Cardiac muscle cell (in vitro differentiated cells and primary cell): ENCODE measurements around the gene NSD1. TPM values are rescaled to one million over a fixed set of nuclear protein-coding genes. Genes with fewer than 3 reads are reported as not detected.
"Not testable (repeated sequence)": the region's sequence is repeated elsewhere in the genome, so short reads cannot be mapped to it uniquely, and the experiment has no call there.

Experiments used
- DNase-seq, 2 donors: peaks; one replicate each; pipeline versions ENCODE4 v3.0.0 to v3.0.0-alpha.2; 2010 to 2017; ENCODE audit warnings: low read depth in 1 of 2, low spot score in 1 of 2
- H3K27ac ChIP-seq: fragments of 200-600 bp; sonication (generic); 2 replicates; pipeline ENCODE4 v1.5.1; 2016
- H3K27me3 ChIP-seq: fragments of 200-600 bp; sonication (generic); 2 replicates; pipeline ENCODE4 v1.6.0; 2016; ENCODE audit warnings: control low read depth
- H3K36me3 ChIP-seq: fragments of 200-600 bp; sonication (generic); 2 replicates; pipeline ENCODE4 v1.5.1; 2016; ENCODE audit warnings: control low read depth
- H3K4me1 ChIP-seq: fragments of 200-600 bp; sonication (generic); 2 replicates; pipeline ENCODE4 v1.8.1; 2017; ENCODE audit warnings: low read depth, mild to moderate bottlenecking, mixed run types
- H3K4me3 ChIP-seq: fragments of 200-600 bp; sonication (generic); 2 replicates; pipeline ENCODE4 v1.5.1; 2016; ENCODE audit warnings: mild to moderate bottlenecking
- H3K9me3 ChIP-seq: fragments of 200-600 bp; sonication (generic); 2 replicates; pipeline ENCODE4 v1.5.1; 2017; ENCODE audit warnings: low read depth, mild to moderate bottlenecking, control low read depth
- CTCF ChIP-seq: IDR thresholded peaks from 2 replicates; pipeline ENCODE4 v1.5.1; 2012; ENCODE audit warnings: low read depth, mild to moderate bottlenecking, low read length
- polyA plus RNA-seq: library from polyadenylated mRNA; unstranded; fragments of >200 nt; fragmentation: Nextera tagmentation; extraction: Ambion mirVana; gene quantifications from 2 replicates; pipeline ENCODE4 v1.2.1, GENCODE V29; 2016
- total RNA-seq: library from RNA; depleted of rRNA; stranded (reverse); fragments of >200 nt; gene quantifications from 2 replicates; pipeline ENCODE4 v1.2.3, GENCODE V29; 2016

The NSD1 gene
- total and polyA plus RNA-seq, 2 experiments from 2014 or later: 37.8 to 37.9 TPM

- Histone ChIP-seq H3K27ac (no peak overlapping the region), H3K4me1 (no peaks in the 10 kb centered on the region), H3K36me3 (peaks cover 44% of the 10 kb centered on the region), H3K27me3 (no peaks in the 10 kb centered on the region), H3K4me3 (no peak overlapping the region), H3K9me3 (no peaks in the 10 kb centered on the region)
- DNase-seq: no peak
- no peak for TF ChIP-seq CTCF
Observed at GRCh38 chr5:177256296-177256695, 122.7 kb downstream of the NSD1 start.

GRCh38 chr5:177258711-177259110, 125.1 kb downstream of the NSD1 start:
- Histone ChIP-seq H3K27ac (peak overlapping the region; percentile 25), H3K36me3 (peaks cover 43% of the 10 kb centered on the region)
- not testable (repeated sequence) for H3K9me3 ChIP-seq, H3K27me3 ChIP-seq, DNase-seq, H3K4me1 ChIP-seq, H3K4me3 ChIP-seq

- no peaks in the 10 kb centered on the region for H3K9me3 ChIP-seq
- no peak overlapping the region for H3K4me3 ChIP-seq
- DNase-seq: no peak
- TF ChIP-seq CTCF: no peak
- peaks cover 36% of the 10 kb centered on the region for H3K36me3 ChIP-seq
- H3K27ac ChIP-seq: no peak overlapping the region
- no peaks in the 10 kb centered on the region for H3K4me1 ChIP-seq
- H3K27me3 ChIP-seq: no peaks in the 10 kb centered on the region
Observed at GRCh38 chr5:177260961-177261360, 127.4 kb downstream of the NSD1 start.

- Histone ChIP-seq H3K27ac (no peak overlapping the region), H3K27me3 (no peaks in the 10 kb centered on the region), H3K4me1 (no peaks in the 10 kb centered on the region), H3K9me3 (no peaks in the 10 kb centered on the region), H3K36me3 (peaks cover 42% of the 10 kb centered on the region), H3K4me3 (no peak overlapping the region)
- no peak for TF ChIP-seq CTCF
- no peak for DNase-seq
Observed at GRCh38 chr5:177261510-177261909, 127.9 kb downstream of the NSD1 start.

- no peaks in the 10 kb centered on the region for H3K27me3 ChIP-seq
- TF ChIP-seq CTCF: no peak
- peaks cover 43% of the 10 kb centered on the region for H3K36me3 ChIP-seq
- H3K4me1 ChIP-seq: no peaks in the 10 kb centered on the region
- no peaks in the 10 kb centered on the region for H3K9me3 ChIP-seq
- H3K27ac ChIP-seq: no peak overlapping the region
- H3K4me3 ChIP-seq: no peak overlapping the region
- no peak for DNase-seq
Observed at GRCh38 chr5:177264178-177264577, 130.6 kb downstream of the NSD1 start.

- no peak for TF ChIP-seq CTCF
- no peak overlapping the region for H3K4me3 ChIP-seq
- no peaks in the 10 kb centered on the region for H3K27me3 ChIP-seq
- H3K4me1 ChIP-seq: no peaks in the 10 kb centered on the region
- no peaks in the 10 kb centered on the region for H3K9me3 ChIP-seq
- H3K36me3 ChIP-seq: peaks cover 42% of the 10 kb centered on the region
- H3K27ac ChIP-seq: no peak overlapping the region
- no peak for DNase-seq
Observed at GRCh38 chr5:177265395-177265794, 131.8 kb downstream of the NSD1 start.
